ENCODE measurements around the gene CCR7. TPM values are rescaled to one million over a fixed set of nuclear protein-coding genes. Genes with fewer than 3 reads are reported as not detected.

Gene CCR7
- total and polyA plus RNA-seq, 2 donors from 2014 or later = 0.17 to 7.1 TPM

DNA sequence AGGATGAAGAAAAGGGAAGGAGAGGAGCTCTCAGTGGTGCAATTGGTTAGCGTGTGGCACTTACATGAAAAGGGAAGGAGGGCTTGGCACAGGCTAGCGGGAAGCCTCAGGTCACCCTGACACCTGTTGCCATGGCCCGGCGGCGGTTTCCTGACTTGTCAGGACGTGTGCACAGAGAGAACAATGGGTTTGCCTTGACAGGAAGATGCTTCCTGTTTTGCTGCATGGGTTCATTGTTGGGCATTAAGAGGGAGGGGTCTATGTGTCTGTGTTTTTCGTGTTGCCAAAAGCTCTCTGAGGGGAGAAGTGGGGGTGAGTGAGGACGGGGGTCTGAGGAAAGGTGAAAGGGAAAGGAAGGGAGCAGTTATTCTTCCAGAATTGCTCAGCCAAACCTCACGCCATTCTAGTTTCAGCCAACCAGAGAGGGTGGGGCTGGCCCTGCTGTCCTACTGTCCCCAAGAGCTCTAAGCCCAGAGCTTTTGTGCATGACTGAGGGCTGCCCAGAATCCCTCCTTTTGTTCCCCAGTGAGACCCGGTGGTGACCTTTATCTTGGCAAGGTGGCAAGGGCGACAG is 17.1 kb upstream of the CCR7 start:
- no peaks in the 10 kb centered on the region for H3K4me1 ChIP-seq (ENCODE audit: control insufficient read depth in 2 of 3, insufficient read depth in 2 of 3, low read depth in 1 of 3, low read length in 3 of 3)
- H3K9ac ChIP-seq (ENCODE audit: low read length in 3 of 3) = no peak overlapping the region
- H3K27me3 ChIP-seq (ENCODE audit: control insufficient read depth, insufficient read depth, low read length) = no peaks in the 10 kb centered on the region
- no peaks in the 10 kb centered on the region for H3K9me3 ChIP-seq (ENCODE audit: control insufficient read depth in 2 of 3, insufficient read depth in 1 of 3, low read length in 3 of 3)
- FAIRE-seq = no peak
- H3K4me3 ChIP-seq (ENCODE audit: low read length in 3 of 3) = no peak overlapping the region
- H3K27ac ChIP-seq (ENCODE audit: low read depth in 2 of 2, low read length in 2 of 2) = peak overlapping the region in 1 of 2 donors; percentile 23
- TF ChIP-seq, protein P1, sequence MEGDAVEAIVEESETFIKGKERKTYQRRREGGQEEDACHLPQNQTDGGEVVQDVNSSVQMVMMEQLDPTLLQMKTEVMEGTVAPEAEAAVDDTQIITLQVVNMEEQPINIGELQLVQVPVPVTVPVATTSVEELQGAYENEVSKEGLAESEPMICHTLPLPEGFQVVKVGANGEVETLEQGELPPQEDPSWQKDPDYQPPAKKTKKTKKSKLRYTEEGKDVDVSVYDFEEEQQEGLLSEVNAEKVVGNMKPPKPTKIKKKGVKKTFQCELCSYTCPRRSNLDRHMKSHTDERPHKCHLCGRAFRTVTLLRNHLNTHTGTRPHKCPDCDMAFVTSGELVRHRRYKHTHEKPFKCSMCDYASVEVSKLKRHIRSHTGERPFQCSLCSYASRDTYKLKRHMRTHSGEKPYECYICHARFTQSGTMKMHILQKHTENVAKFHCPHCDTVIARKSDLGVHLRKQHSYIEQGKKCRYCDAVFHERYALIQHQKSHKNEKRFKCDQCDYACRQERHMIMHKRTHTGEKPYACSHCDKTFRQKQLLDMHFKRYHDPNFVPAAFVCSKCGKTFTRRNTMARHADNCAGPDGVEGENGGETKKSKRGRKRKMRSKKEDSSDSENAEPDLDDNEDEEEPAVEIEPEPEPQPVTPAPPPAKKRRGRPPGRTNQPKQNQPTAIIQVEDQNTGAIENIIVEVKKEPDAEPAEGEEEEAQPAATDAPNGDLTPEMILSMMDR (IDR thresholded peaks at IDR 0.05; ENCODE audit: borderline replicate concordance, extremely low read depth, insufficient read depth) = no peak
- H3K36me3 ChIP-seq (ENCODE audit: control insufficient read depth in 2 of 3, insufficient read depth in 3 of 3, low read length in 3 of 3) = no peaks in the 10 kb centered on the region
- peak in 3 of 5 donors; percentile 11 to 88 (median 59) for DNase-seq
- intact Hi-C loops (cut with DNase I) = no loop called here

DNA sequence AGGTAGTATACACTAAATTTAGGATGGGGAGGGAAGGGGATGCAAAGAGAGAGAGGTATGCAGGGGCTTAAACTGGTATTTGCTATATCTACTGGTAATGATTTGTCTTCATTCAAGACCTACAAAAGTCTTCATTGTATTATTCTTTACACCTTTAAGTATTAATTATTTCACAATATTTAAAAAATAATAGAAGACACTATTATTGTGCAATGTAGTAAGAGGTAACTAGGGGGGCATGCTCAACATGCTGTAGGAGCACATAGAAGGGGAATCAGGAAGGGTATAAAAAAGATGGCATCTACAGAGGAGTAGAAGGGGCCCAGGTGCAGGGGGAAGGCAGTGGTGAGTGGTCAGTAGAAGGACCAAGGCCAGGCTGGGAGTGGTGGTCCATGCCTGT is 14.9 kb upstream of the CCR7 start:
- DNase-seq = no peak
- FAIRE-seq = no peak
- no peaks in the 10 kb centered on the region for H3K27me3 ChIP-seq (ENCODE audit: control insufficient read depth, insufficient read depth, low read length)
- H3K4me1 ChIP-seq (ENCODE audit: control insufficient read depth in 2 of 3, insufficient read depth in 2 of 3, low read depth in 1 of 3, low read length in 3 of 3) = no peaks in the 10 kb centered on the region
- TF ChIP-seq, protein P1 (IDR thresholded peaks at IDR 0.05; ENCODE audit: borderline replicate concordance, extremely low read depth, insufficient read depth) = no peak
- no peaks in the 10 kb centered on the region for H3K36me3 ChIP-seq (ENCODE audit: control insufficient read depth in 2 of 3, insufficient read depth in 3 of 3, low read length in 3 of 3)
- no peak overlapping the region for H3K4me3 ChIP-seq (ENCODE audit: low read length in 3 of 3)
- no peak overlapping the region for H3K9ac ChIP-seq (ENCODE audit: low read length in 3 of 3)
- intact Hi-C loops (cut with DNase I) = no loop called here
- no peaks in the 10 kb centered on the region for H3K9me3 ChIP-seq (ENCODE audit: control insufficient read depth in 2 of 3, insufficient read depth in 1 of 3, low read length in 3 of 3)
- no peak overlapping the region for H3K27ac ChIP-seq (ENCODE audit: low read depth in 2 of 2, low read length in 2 of 2)

DNA sequence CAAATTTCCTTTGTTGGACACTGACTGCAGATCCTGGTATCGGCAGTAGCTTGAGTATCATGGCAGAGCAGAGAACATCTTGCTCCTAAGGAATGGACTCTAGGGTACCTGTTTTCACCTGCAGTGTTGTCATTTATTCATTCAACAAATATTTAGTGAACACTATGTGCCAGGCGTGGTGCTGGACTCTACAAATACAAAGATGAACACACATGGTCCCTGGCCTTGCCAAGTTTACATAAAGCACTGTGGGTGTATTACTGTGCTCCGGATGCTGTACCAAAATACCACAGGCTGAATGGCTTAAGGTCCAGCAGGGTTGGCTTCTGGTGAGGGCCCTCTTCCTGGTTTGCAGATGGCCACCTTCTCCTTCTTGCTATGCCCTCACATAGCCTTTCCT is 14.2 kb upstream of the CCR7 start:
- Histone ChIP-seq H3K27me3 (ENCODE audit: control insufficient read depth, insufficient read depth, low read length) (no peaks in the 10 kb centered on the region), H3K27ac (ENCODE audit: low read depth in 2 of 2, low read length in 2 of 2) (no peak overlapping the region), H3K36me3 (ENCODE audit: control insufficient read depth in 2 of 3, insufficient read depth in 3 of 3, low read length in 3 of 3) (no peaks in the 10 kb centered on the region), H3K9me3 (ENCODE audit: control insufficient read depth in 2 of 3, insufficient read depth in 1 of 3, low read length in 3 of 3) (no peaks in the 10 kb centered on the region), H3K4me3 (ENCODE audit: low read length in 3 of 3) (no peak overlapping the region), H3K9ac (ENCODE audit: low read length in 3 of 3) (no peak overlapping the region), H3K4me1 (ENCODE audit: control insufficient read depth in 2 of 3, insufficient read depth in 2 of 3, low read depth in 1 of 3, low read length in 3 of 3) (no peaks in the 10 kb centered on the region)
- intact Hi-C loops (cut with DNase I) = no loop called here
- TF ChIP-seq, protein P1 (IDR thresholded peaks at IDR 0.05; ENCODE audit: borderline replicate concordance, extremely low read depth, insufficient read depth) = no peak
- FAIRE-seq = no peak
- peak in 1 of 5 donors; percentile 3 for DNase-seq

DNA sequence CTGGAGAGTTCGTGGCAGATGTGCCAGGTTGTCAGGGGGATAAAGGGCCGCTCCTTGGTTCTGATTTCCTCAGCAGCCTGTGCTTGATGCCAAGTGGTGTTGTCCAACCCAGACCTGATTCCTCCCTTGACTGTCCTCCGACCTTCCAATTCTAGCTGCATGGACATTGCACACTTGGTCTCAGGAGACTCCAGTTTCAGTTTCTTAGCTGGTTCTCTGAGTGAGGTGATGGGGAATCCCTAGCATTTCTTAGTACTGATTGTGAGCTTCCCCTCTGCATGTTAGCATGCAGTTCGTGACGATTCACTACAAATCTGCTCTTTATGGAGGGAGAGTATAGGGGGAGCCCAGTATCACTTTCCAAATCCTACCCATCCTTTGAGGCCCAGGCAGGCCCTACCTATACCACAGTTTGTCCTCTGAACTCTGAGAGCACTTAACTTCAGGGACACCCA is 12.4 kb upstream of the CCR7 start:
- Histone ChIP-seq H3K27ac (ENCODE audit: low read depth in 2 of 2, low read length in 2 of 2) (no peak overlapping the region), H3K4me1 (ENCODE audit: control insufficient read depth in 2 of 3, insufficient read depth in 2 of 3, low read depth in 1 of 3, low read length in 3 of 3) (no peaks in the 10 kb centered on the region), H3K4me3 (ENCODE audit: low read length in 3 of 3) (no peak overlapping the region), H3K9me3 (ENCODE audit: control insufficient read depth in 2 of 3, insufficient read depth in 1 of 3, low read length in 3 of 3) (no peaks in the 10 kb centered on the region), H3K27me3 (ENCODE audit: control insufficient read depth, insufficient read depth, low read length) (no peaks in the 10 kb centered on the region), H3K36me3 (ENCODE audit: control insufficient read depth in 2 of 3, insufficient read depth in 3 of 3, low read length in 3 of 3) (no peaks in the 10 kb centered on the region), H3K9ac (ENCODE audit: low read length in 3 of 3) (no peak overlapping the region)
- intact Hi-C loops (cut with DNase I) = no loop called here
- no peak for FAIRE-seq
- DNase-seq = no peak
- TF ChIP-seq, protein P1 (IDR thresholded peaks at IDR 0.05; ENCODE audit: borderline replicate concordance, extremely low read depth, insufficient read depth) = no peak
